Activated CD4-positive, alpha-beta T cell treated with anti-CD3 and anti-CD28 coated beads, Interleukin-2, Interleukin-4, amounts not matched to agents 100 ng/mL and 50 ng/mL, durations not matched to agents 16 hours and 8 hours (primary cell): Measurements from ENCODE around the gene DUSP10.

Experiments used
- DNase-seq: peaks from one replicate; pipeline ENCODE4 v3.0.0-alpha.2; 2020; ENCODE audit warnings: low spot score

DUSP10 gene

GRCh38 chr1:221762121-221762520, 20.2 kb upstream of the DUSP10 start:
- no peak for DNase-seq

- no peak for DNase-seq
These were observed 19.6 kb upstream of the DUSP10 start for GRCh38 chr1:221761354-221762002.

- DNase-seq = no peak
These were observed 19.0 kb upstream of the DUSP10 start for GRCh38 chr1:221760911-221761310.

GRCh38 chr1:221759436-221759835, 17.5 kb upstream of the DUSP10 start:
- no peak for DNase-seq

- no peak for DNase-seq
These were observed 16.6 kb upstream of the DUSP10 start for GRCh38 chr1:221758455-221758854.

- DNase-seq = no peak
These were observed 15.1 kb upstream of the DUSP10 start for GRCh38 chr1:221756830-221757551.

- no peak for DNase-seq
These were observed 11.9 kb upstream of the DUSP10 start for GRCh38 chr1:221753828-221754188.

- DNase-seq = no peak
These were observed 9.5 kb upstream of the DUSP10 start for GRCh38 chr1:221751226-221751887.

GRCh38 chr1:221748981-221749380, 7.1 kb upstream of the DUSP10 start:
- DNase-seq = no peak

GRCh38 chr1:221747839-221748238, 6.0 kb upstream of the DUSP10 start:
- DNase-seq = no peak

- no peak for DNase-seq
These were observed 1.7 kb upstream of the DUSP10 start for GRCh38 chr1:221743416-221744208.

- DNase-seq = peak; percentile 85
These were observed 896 bp upstream of the DUSP10 start for GRCh38 chr1:221742555-221743415.

- peak; percentile 35 for DNase-seq
These were observed 741 bp downstream of the DUSP10 start for GRCh38 chr1:221740993-221741702.

- DNase-seq = no peak
These were observed 1.4 kb downstream of the DUSP10 start for GRCh38 chr1:221740369-221740992.

GRCh38 chr1:221739677-221740025, 2.2 kb downstream of the DUSP10 start:
- DNase-seq = no peak

- no peak for DNase-seq
These were observed 2.7 kb downstream of the DUSP10 start for GRCh38 chr1:221739018-221739676.

- no peak for DNase-seq
These were observed 5.2 kb downstream of the DUSP10 start for GRCh38 chr1:221736714-221737113.

GRCh38 chr1:221735999-221736398, 5.9 kb downstream of the DUSP10 start:
- DNase-seq = no peak

- no peak for DNase-seq
These were observed 7.7 kb downstream of the DUSP10 start for GRCh38 chr1:221734187-221734586.

GRCh38 chr1:221732052-221732451, 9.8 kb downstream of the DUSP10 start:
- no peak for DNase-seq
